A549 (cell line): ENCODE results near the gene GUCY2D. TPM values are rescaled to one million over a fixed set of nuclear protein-coding genes. Genes with fewer than 3 reads are reported as not detected.

Experiments
- ATAC-seq, 2 experiments: fragments of 200-7000 bp in 1 of 2; fragments of >200 bp in 1 of 2; cut with Nextera tagmentation in 1 of 2; cut with Tn5 transposase in 1 of 2; 3 replicates each; pipeline versions ENCODE4 v1.8.0 to v1.9.1; 2018 to 2020; ENCODE audit warnings: mild to moderate bottlenecking in 1 of 2, moderate library complexity in 1 of 2
- CTCF ChIA-PET: fragments of 300-600 bp; sonication (Branson Sonifier 250); formaldehyde crosslinking; extraction: SDS; loops from one replicate; lab custom pipeline; 2021; ENCODE audit warnings: antibody characterized with exemption, inconsistent platforms; lab: Yijun Ruan, JAX
- POLR2A ChIA-PET: fragments of 350-600 bp; formaldehyde crosslinking; extraction: SDS; loops from one replicate; lab custom pipeline; 2021; ENCODE audit warnings: antibody characterized with exemption, inconsistent platforms; lab: Yijun Ruan, JAX
- DNase-seq, 2 experiments: peaks; one replicate each; pipeline versions ENCODE4 v3.0.0 to v3.0.0-alpha.2; 2011 to 2016; ENCODE audit warnings: low read depth in 1 of 2, low spot score in 1 of 2
- FAIRE-seq: peaks from 2 replicates; lab custom pipeline; 2011; peaks lifted over from hg19 to GRCh38; lab: Jason Lieb, UNC
- H3K27ac ChIP-seq, 2 experiments: fragments of >200 bp; sonication (Bioruptor Twin); formaldehyde crosslinking; 3 replicates each; pipeline ENCODE4 v1.5.1; 2016 to 2017
- H3K4me1 ChIP-seq: fragments of >200 bp; sonication (Bioruptor Twin); formaldehyde crosslinking; 3 replicates; pipeline ENCODE4 v1.6.1; 2016
- H3K4me2 ChIP-seq: fragments of >200 bp; sonication (Bioruptor Twin); formaldehyde crosslinking; 3 replicates; pipeline ENCODE4 v1.6.1; 2016
- H3K4me3 ChIP-seq: fragments of >200 bp; sonication (Bioruptor Twin); formaldehyde crosslinking; 3 replicates; pipeline ENCODE4 v1.5.1; 2016
- H3K9me3 ChIP-seq: fragments of >200 bp; sonication (Bioruptor Twin); formaldehyde crosslinking; 3 replicates; pipeline ENCODE4 v1.6.1; 2016
- ATOH8 ChIP-seq: fragments of 250-450 bp; sonication (Bioruptor Pico); IDR thresholded peaks from 2 replicates; pipeline ENCODE4 v1.5.0; 2020; ENCODE audit warnings: low read depth, mild to moderate bottlenecking, moderate library complexity
- BHLHE40 ChIP-seq: IDR thresholded peaks from 2 replicates; pipeline ENCODE4 v1.6.1; 2012; ENCODE audit warnings: low read depth, low read length, inconsistent platforms
- CBX2 ChIP-seq: fragments of 200-600 bp; sonication (generic); IDR thresholded peaks from 2 replicates; pipeline ENCODE4 v1.6.1; 2016; ENCODE audit warnings: low read depth, mild to moderate bottlenecking, borderline replicate concordance
- CBX8 ChIP-seq: fragments of 200-600 bp; sonication (generic); IDR thresholded peaks from 2 replicates; pipeline ENCODE4 v1.6.1; 2016
- CEBPB ChIP-seq, 2 experiments: fragments of >200 bp in 1 of 2; sonication (Bioruptor Twin) in 1 of 2; formaldehyde crosslinking in 1 of 2; IDR thresholded peaks; 2 replicates each; pipeline ENCODE4 v1.6.1; 2012 to 2016
- CHD2 ChIP-seq: fragments of 150-350 bp; IDR thresholded peaks from 2 replicates; pipeline ENCODE4 v1.6.1; 2014; ENCODE audit warnings: low read length; ENCODE audit not compliant: partially characterized antibody
- CHD4 ChIP-seq: fragments of 200-600 bp; sonication (generic); IDR thresholded peaks from 2 replicates; pipeline ENCODE4 v1.6.1; 2016; ENCODE audit warnings: antibody characterized with exemption, mild to moderate bottlenecking, borderline replicate concordance
- EHF ChIP-seq: fragments of 250-450 bp; sonication (Bioruptor Pico); IDR thresholded peaks from 2 replicates; pipeline ENCODE4 v1.5.0; 2020; ENCODE audit warnings: mild to moderate bottlenecking
- ELK1 ChIP-seq: fragments of 150-350 bp; IDR thresholded peaks from 2 replicates; pipeline ENCODE4 v1.6.1; 2014; ENCODE audit warnings: low read depth, mild to moderate bottlenecking, low read length
- EP300 ChIP-seq, 2 experiments: fragments of >200 bp; sonication (Bioruptor Twin); formaldehyde crosslinking; IDR thresholded peaks; 2 replicates in 1 of 2; 3 replicates in 1 of 2; pipeline ENCODE4 v1.6.1; 2016 to 2017
- HES2 ChIP-seq: fragments of >200 bp; sonication (Bioruptor Twin); formaldehyde crosslinking; IDR thresholded peaks from 2 replicates; pipeline ENCODE4 v1.6.1; 2016
- HEYL ChIP-seq: fragments of 250-450 bp; sonication (Bioruptor Pico); IDR thresholded peaks from 2 replicates; pipeline ENCODE4 v1.8.0; 2021; ENCODE audit warnings: mild to moderate bottlenecking, moderate library complexity
- HOXA7 ChIP-seq: fragments of 250-450 bp; sonication (Bioruptor Pico); IDR thresholded peaks from 2 replicates; pipeline ENCODE4 v1.5.0; 2020; ENCODE audit warnings: mild to moderate bottlenecking, moderate library complexity
- JUN ChIP-seq, 2 experiments: fragments of >200 bp; sonication (Bioruptor Twin); formaldehyde crosslinking; IDR thresholded peaks; 2 replicates in 1 of 2; 3 replicates in 1 of 2; pipeline ENCODE4 v1.6.1; 2016 to 2017
- KDM5A ChIP-seq: fragments of 200-600 bp; sonication (generic); IDR thresholded peaks from 2 replicates; pipeline ENCODE4 v1.6.1; 2016; ENCODE audit warnings: antibody characterized with exemption, mild to moderate bottlenecking
- MAFK ChIP-seq: fragments of 450-650 bp; IDR thresholded peaks from 2 replicates; pipeline ENCODE4 v1.6.1; 2014; ENCODE audit not compliant: partially characterized antibody
- NPAS2 ChIP-seq: fragments of 250-450 bp; sonication (Bioruptor Pico); IDR thresholded peaks from 2 replicates; pipeline ENCODE4 v1.8.0; 2022; ENCODE audit warnings: mild to moderate bottlenecking, moderate library complexity, borderline replicate concordance
- NR3C1 ChIP-seq: fragments of >200 bp; sonication (Bioruptor Twin); formaldehyde crosslinking; IDR thresholded peaks from 3 replicates; pipeline ENCODE4 v1.6.1; 2017
- POLR2AphosphoS2 ChIP-seq: conservative IDR thresholded peaks from 2 replicates; pipeline ENCODE4 v1.6.1; 2012; ENCODE audit warnings: low read length, improper control_type of control experiment, inconsistent platforms
- RARB ChIP-seq: fragments of 250-450 bp; sonication (Bioruptor Pico); IDR thresholded peaks from 2 replicates; pipeline ENCODE4 v1.8.0; 2021; ENCODE audit warnings: mild to moderate bottlenecking, moderate library complexity
- RCOR1 ChIP-seq: fragments of 150-350 bp; IDR thresholded peaks from 2 replicates; pipeline ENCODE4 v1.6.1; 2014; ENCODE audit warnings: antibody characterized with exemption, low read length, low read depth
- SMC3 ChIP-seq: fragments of >200 bp; sonication (Bioruptor Twin); formaldehyde crosslinking; IDR thresholded peaks from 3 replicates; pipeline ENCODE4 v1.6.1; 2018; ENCODE audit warnings: inconsistent platforms
- SREBF2 ChIP-seq: fragments of 450-650 bp; IDR thresholded peaks from 2 replicates; pipeline ENCODE4 v1.6.1; 2014; ENCODE audit warnings: mild to moderate bottlenecking, moderate library complexity
- TFCP2L1 ChIP-seq: fragments of 250-450 bp; sonication (Bioruptor Pico); IDR thresholded peaks from 2 replicates; pipeline ENCODE4 v1.5.0; 2021; ENCODE audit warnings: mild to moderate bottlenecking
- TP53 ChIP-seq: fragments of 250-450 bp; sonication (Bioruptor Pico); IDR thresholded peaks from 2 replicates; pipeline ENCODE4 v1.5.0; 2021; ENCODE audit warnings: mild to moderate bottlenecking, moderate library complexity
- USF2 ChIP-seq: fragments of 450-650 bp; IDR thresholded peaks from 2 replicates; pipeline ENCODE4 v1.6.1; 2014; ENCODE audit warnings: antibody characterized with exemption
- ZNF302 ChIP-seq: fragments of 250-450 bp; sonication (Bioruptor Pico); IDR thresholded peaks from 2 replicates; pipeline ENCODE4 v1.9.0; 2021; ENCODE audit warnings: inconsistent platforms, mild to moderate bottlenecking, moderate library complexity
- ZSCAN20 ChIP-seq: fragments of 250-450 bp; sonication (Bioruptor Pico); IDR thresholded peaks from 2 replicates; pipeline ENCODE4 v1.8.0; 2022; ENCODE audit warnings: mild to moderate bottlenecking, moderate library complexity
- WGBS: methylation state at CpG from one replicate; pipeline ENCODE4 v1.1.6; 2017; ENCODE audit errors: missing lambda C conversion rate; 5-methylcytosine and 5-hydroxymethylcytosine counted together
- polyA plus RNA-seq, 4 experiments: library from polyadenylated mRNA; depleted of rRNA in 3 of 4; stranded (reverse); fragments of >200 nt; fragmentation: RNase III in 1 of 4; extraction: RNeasy Plus Mini Kit Qiagen cat#74134 plus additional on column Dnase treatment in 1 of 4; gene quantifications; 2 replicates in 3 of 4; 3 replicates in 1 of 4; pipeline ENCODE4 v1.2.3, GENCODE V29; 2011 to 2017
- TF ChIP-seq, protein P1 (sequence below): fragments of 250-450 bp; sonication (Bioruptor Pico); IDR thresholded peaks from 2 replicates; pipeline ENCODE4 v1.5.0; 2021; ENCODE audit warnings: mild to moderate bottlenecking, moderate library complexity, borderline replicate concordance
- TF ChIP-seq, protein P2 (sequence below): IDR thresholded peaks from 2 replicates; pipeline ENCODE4 v1.6.1; 2012; ENCODE audit warnings: low read depth, borderline replicate concordance
- TF ChIP-seq, protein P3 (sequence below): fragments of >200 bp; sonication (Bioruptor Twin); formaldehyde crosslinking; IDR thresholded peaks from 3 replicates; pipeline ENCODE4 v1.5.1; 2016

GUCY2D gene
- polyA plus RNA-seq, 2 of the 4 experiments (the other 2 are of a cell fraction): 0.14 TPM; not detected in 1

GRCh38 chr17:8031261-8031661 lies 28.8 kb downstream of the GUCY2D start:
- ATAC-seq (no peak), FAIRE-seq (no peak), DNase-seq (no peak)
- no peak for TF ChIP-seq EHF (CRISPR knock-in tag)
- TF ChIP-seq USF2: no peak
- TF ChIP-seq, protein P1, sequence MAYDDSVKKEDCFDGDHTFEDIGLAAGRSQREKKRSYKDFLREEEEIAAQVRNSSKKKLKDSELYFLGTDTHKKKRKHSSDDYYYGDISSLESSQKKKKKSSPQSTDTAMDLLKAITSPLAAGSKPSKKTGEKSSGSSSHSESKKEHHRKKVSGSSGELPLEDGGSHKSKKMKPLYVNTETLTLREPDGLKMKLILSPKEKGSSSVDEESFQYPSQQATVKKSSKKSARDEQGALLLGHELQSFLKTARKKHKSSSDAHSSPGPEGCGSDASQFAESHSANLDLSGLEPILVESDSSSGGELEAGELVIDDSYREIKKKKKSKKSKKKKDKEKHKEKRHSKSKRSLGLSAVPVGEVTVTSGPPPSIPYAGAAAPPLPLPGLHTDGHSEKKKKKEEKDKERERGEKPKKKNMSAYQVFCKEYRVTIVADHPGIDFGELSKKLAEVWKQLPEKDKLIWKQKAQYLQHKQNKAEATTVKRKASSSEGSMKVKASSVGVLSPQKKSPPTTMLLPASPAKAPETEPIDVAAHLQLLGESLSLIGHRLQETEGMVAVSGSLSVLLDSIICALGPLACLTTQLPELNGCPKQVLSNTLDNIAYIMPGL: no peak
- no peak for TF ChIP-seq TP53 (CRISPR knock-in tag)
- TF ChIP-seq KDM5A: no peak
- TF ChIP-seq POLR2AphosphoS2: no peak
- no peak for TF ChIP-seq ATOH8 (CRISPR knock-in tag)
- no peak for TF ChIP-seq BHLHE40
- TF ChIP-seq EP300 (IDR thresholded peaks at IDR 0.05): no peak
- TF ChIP-seq RARB (CRISPR knock-in tag): no peak
- no peak for TF ChIP-seq ZSCAN20 (CRISPR knock-in tag)
- no peak for TF ChIP-seq CBX2
- no peak for TF ChIP-seq TFCP2L1
- no peak for TF ChIP-seq HEYL (CRISPR knock-in tag)
- TF ChIP-seq SMC3: no peak
- TF ChIP-seq, protein P2, sequence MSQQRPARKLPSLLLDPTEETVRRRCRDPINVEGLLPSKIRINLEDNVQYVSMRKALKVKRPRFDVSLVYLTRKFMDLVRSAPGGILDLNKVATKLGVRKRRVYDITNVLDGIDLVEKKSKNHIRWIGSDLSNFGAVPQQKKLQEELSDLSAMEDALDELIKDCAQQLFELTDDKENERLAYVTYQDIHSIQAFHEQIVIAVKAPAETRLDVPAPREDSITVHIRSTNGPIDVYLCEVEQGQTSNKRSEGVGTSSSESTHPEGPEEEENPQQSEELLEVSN: no peak
- no peak for TF ChIP-seq JUN (IDR thresholded peaks at IDR 0.05)
- no peak for TF ChIP-seq RCOR1
- TF ChIP-seq ZNF302: no peak
- TF ChIP-seq MAFK: no peak
- WGBS: 78% methylated on average over 6 of the region's 6 CpGs
- no peak overlapping the region for H3K27ac ChIP-seq
- H3K4me2 ChIP-seq: no peak overlapping the region
- H3K4me1 ChIP-seq: peaks cover 7% of the 10 kb centered on the region; the same call in 2 of the 3 replicates
- ChIA-PET CTCF (interaction anchor here (0.9 to 10.2 kb wide), 10 partner anchors 9 to 118 kb away, joined by 3 to 105 read pairs (median 6); no protein-coding TSS in a partner anchor), POLR2A (no interaction called here)
- H3K9me3 ChIP-seq: 0 out of 3 replicates have a peak, but pooled peaks cover 2% of the 10 kb centered on the region
- no peak overlapping the region for H3K4me3 ChIP-seq

- H3K9me3 ChIP-seq: 0 out of 3 replicates have a peak, but pooled peaks cover 2% of the 10 kb centered on the region
- H3K4me2 ChIP-seq: no peak overlapping the region
- no peak overlapping the region for H3K27ac ChIP-seq
- peak in 1 of 2 experiments; percentile 24 for DNase-seq
- peaks cover 7% of the 10 kb centered on the region; the same call in 2 of the 3 replicates for H3K4me1 ChIP-seq
- no peak for FAIRE-seq
- H3K4me3 ChIP-seq: no peak overlapping the region
- CTCF ChIA-PET: interaction anchor here (1.1 to 10.2 kb wide), 12 partner anchors 9 to 169 kb away, joined by 3 to 105 read pairs (median 5); no protein-coding TSS in a partner anchor
- 17% methylated on average over 1 of the region's 1 CpG for WGBS
- POLR2A ChIA-PET: no interaction called here
- ATAC-seq: no peak
- TF ChIP-seq ELK1 (no peak), CBX2 (no peak), CEBPB (IDR thresholded peaks at IDR 0.05) (no peak), EHF (CRISPR knock-in tag) (no peak), KDM5A (no peak), CHD2 (no peak), HES2 (no peak), USF2 (no peak), ZSCAN20 (CRISPR knock-in tag) (no peak), NPAS2 (CRISPR knock-in tag) (no peak), SREBF2 (no peak), TFCP2L1 (no peak), NR3C1 (no peak), CBX8 (no peak), CHD4 (no peak), HOXA7 (CRISPR knock-in tag) (no peak)
- TF ChIP-seq, protein P3, sequence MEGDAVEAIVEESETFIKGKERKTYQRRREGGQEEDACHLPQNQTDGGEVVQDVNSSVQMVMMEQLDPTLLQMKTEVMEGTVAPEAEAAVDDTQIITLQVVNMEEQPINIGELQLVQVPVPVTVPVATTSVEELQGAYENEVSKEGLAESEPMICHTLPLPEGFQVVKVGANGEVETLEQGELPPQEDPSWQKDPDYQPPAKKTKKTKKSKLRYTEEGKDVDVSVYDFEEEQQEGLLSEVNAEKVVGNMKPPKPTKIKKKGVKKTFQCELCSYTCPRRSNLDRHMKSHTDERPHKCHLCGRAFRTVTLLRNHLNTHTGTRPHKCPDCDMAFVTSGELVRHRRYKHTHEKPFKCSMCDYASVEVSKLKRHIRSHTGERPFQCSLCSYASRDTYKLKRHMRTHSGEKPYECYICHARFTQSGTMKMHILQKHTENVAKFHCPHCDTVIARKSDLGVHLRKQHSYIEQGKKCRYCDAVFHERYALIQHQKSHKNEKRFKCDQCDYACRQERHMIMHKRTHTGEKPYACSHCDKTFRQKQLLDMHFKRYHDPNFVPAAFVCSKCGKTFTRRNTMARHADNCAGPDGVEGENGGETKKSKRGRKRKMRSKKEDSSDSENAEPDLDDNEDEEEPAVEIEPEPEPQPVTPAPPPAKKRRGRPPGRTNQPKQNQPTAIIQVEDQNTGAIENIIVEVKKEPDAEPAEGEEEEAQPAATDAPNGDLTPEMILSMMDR: no peak
These were observed 29.5 kb downstream of the GUCY2D start for GRCh38 chr17:8031950-8032349.
